SK-N-MC (cell line): Measurements from ENCODE around the gene LPCAT3.

ENCODE experiments used
- DNase-seq: peaks from one replicate; pipeline ENCODE4 v3.0.0-alpha.2; 2011; ENCODE audit warnings: low read depth, low spot score
- H3K27ac ChIP-seq: fragments of 200-600 bp; sonication (generic); 2 replicates; pipeline ENCODE4 v1.5.1; 2016; ENCODE audit warnings: mixed run types
- H3K36me3 ChIP-seq: fragments of 200-600 bp; sonication (generic); 2 replicates; pipeline ENCODE4 v1.6.1; 2017; ENCODE audit warnings: antibody characterized with exemption, low read length, mixed read lengths; ENCODE audit not compliant: insufficient read depth
- H3K4me3 ChIP-seq: fragments of 200-600 bp; sonication (generic); 2 replicates; pipeline ENCODE4 v1.5.1; 2016
- H3K9ac ChIP-seq: fragments of 200-600 bp; sonication (generic); 2 replicates; pipeline ENCODE4 v1.8.0; 2017; ENCODE audit warnings: mixed run types, mixed read lengths; ENCODE audit not compliant: insufficient read length
- H3K9me3 ChIP-seq: fragments of 200-600 bp; sonication (generic); 2 replicates; pipeline ENCODE4 v1.6.1; 2017; ENCODE audit warnings: low read depth, mild to moderate bottlenecking, antibody characterized with exemption, low read length, moderate library complexity, mixed read lengths
- EZH2 ChIP-seq: fragments of 200-600 bp; sonication (generic); IDR thresholded peaks from one replicate; pipeline ENCODE4 v1.6.1; 2017; ENCODE audit warnings: antibody characterized with exemption
- FOXP2 ChIP-seq: optimal IDR thresholded peaks from 2 replicates; pipeline ENCODE3; 2011; ENCODE audit warnings: mild to moderate bottlenecking, moderate library complexity; ENCODE audit not compliant: insufficient read depth; ENCODE audit errors: extremely low read length, control extremely low read depth
- POLR2AphosphoS5 ChIP-seq: IDR thresholded peaks from 2 replicates; pipeline ENCODE4 v1.6.1; 2012; ENCODE audit warnings: mild to moderate bottlenecking, low read depth, low read length, borderline replicate concordance

The LPCAT3 gene

DNA sequence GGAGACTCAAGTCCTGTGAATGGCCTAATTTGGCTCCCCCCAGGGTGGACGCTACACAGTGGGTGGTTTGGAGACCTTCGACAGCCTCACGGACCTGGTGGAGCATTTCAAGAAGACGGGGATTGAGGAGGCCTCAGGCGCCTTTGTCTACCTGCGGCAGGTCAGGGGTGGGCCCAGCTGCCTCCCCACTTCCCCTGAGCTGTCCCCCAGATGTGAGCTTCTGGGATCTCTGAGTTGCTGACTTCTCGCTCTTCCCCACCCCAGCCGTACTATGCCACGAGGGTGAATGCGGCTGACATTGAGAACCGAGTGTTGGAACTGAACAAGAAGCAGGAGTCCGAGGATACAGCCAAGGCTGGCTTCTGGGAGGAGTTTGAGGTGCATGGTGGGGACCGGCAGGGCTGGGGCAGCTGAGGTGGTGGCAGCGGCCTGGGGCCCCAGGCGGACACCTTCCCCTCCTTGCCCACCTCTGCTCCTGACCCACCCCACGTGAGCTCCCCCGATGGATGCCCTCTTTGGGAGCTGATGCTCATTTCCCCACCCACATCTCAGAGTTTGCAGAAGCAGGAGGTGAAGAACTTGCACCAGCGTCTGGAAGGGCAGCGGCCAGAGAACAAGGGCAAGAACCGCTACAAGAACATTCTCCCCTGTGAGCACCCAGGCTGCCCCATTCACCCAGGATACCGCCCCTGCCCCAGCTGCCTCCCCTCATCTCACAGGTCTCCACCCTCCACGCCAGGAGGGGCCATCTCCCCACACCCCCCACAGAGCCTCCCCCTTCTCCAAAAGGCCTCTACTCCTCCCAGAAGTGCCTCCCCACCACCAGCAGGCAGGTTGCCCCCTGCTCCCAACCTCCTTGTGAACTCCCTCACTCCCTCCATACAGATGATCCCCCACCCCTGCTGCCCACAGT, 62.9 kb downstream of the LPCAT3 start:
- no peak for TF ChIP-seq EZH2
- no peak for TF ChIP-seq POLR2AphosphoS5
- no peak for TF ChIP-seq FOXP2
- no peak for DNase-seq
- no peak overlapping the region for H3K27ac ChIP-seq
- H3K9ac ChIP-seq = no peak overlapping the region
- H3K36me3 ChIP-seq = no peaks in the 10 kb centered on the region
- no peak overlapping the region for H3K4me3 ChIP-seq
- no peaks in the 10 kb centered on the region for H3K9me3 ChIP-seq

DNA sequence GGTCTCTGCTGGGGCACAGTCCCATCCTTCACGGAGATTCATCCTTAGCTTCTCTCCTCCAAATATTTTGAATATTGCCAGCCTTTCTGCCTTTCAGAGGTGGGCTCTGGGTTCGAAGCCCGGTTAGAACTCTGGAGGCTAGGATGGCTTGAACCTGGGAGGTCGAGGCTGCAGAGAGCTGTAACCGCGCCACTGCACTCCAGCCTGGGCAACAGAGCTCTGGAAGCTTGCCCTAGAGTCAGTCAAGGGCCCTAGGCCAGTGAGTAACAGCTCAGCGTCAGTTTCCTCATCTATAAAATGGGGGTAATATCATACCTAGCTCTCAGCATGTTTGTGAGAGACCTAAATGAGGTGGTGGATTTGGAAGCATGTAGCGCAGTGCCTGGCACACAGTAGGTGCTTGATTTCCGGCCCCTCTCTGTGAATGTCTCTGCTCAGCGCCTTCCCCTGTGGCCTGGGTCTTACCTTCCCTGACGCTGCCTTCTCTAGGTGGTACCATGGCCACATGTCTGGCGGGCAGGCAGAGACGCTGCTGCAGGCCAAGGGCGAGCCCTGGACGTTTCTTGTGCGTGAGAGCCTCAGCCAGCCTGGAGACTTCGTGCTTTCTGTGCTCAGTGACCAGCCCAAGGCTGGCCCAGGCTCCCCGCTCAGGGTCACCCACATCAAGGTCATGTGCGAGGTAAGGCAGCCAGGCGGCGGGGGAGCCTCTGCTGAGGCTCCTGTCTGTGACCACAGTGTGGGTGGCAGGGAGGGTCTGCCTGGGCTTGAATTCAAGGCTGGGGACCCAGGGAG, 63.8 kb downstream of the LPCAT3 start:
- H3K36me3 ChIP-seq = no peaks in the 10 kb centered on the region
- no peak overlapping the region for H3K4me3 ChIP-seq
- H3K9me3 ChIP-seq = no peaks in the 10 kb centered on the region
- DNase-seq = no peak
- no peak for TF ChIP-seq POLR2AphosphoS5
- TF ChIP-seq EZH2 = no peak
- TF ChIP-seq FOXP2 = no peak
- H3K9ac ChIP-seq = no peak overlapping the region
- H3K27ac ChIP-seq = peak overlapping the region; percentile 75; the same call in 1 of the 2 replicates

DNA sequence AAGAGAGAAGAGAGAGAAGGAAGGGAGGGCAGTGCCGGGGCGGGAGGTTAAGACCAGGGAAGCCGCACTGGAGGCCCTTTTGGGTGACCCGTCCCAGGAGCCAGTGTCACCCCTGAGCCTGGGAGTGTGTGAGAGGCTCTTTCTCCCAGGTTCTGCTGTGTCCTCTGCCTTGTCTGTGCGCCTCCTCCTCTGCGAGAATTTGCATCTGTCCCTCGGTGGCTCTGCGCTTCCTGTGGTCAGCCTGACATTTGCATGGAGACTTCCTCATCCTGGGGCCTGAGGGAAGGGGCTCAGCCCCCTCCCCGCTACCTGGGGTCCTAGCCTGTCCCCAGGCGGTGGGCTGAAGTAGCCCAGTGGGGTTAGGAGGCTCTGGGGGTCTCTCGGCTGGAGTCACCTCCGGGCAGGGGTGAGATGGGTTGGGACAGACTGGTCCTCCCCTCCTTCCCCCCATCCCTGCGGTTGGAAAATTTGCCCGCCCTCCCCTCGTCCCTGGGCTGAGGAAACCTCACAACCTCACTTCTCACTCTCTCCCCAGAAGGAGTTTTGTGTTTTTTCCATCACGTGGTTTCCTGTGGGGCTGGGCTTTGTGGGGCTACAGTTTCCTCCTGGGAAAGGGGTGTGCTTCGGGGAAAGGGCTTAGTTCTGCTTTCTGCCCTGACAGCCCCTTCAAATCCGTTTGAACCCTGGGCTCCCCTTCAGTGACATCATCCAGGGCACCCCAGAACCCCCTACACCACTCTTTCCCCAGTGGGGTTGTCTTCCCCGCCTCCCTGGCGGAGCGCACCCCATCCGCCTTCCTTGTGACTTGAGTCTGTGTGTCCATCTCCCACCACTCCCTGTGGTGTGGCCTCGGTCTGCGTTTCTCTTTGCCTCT, 64.6 kb downstream of the LPCAT3 start:
- Histone ChIP-seq H3K27ac (peak overlapping the region; percentile 75), H3K9me3 (no peaks in the 10 kb centered on the region), H3K9ac (peak overlapping the region; percentile 42), H3K36me3 (no peaks in the 10 kb centered on the region), H3K4me3 (peak overlapping the region; percentile 35; the same call in 1 of the 2 replicates)
- DNase-seq = no peak
- no peak for TF ChIP-seq FOXP2
- no peak for TF ChIP-seq POLR2AphosphoS5
- no peak for TF ChIP-seq EZH2

DNA sequence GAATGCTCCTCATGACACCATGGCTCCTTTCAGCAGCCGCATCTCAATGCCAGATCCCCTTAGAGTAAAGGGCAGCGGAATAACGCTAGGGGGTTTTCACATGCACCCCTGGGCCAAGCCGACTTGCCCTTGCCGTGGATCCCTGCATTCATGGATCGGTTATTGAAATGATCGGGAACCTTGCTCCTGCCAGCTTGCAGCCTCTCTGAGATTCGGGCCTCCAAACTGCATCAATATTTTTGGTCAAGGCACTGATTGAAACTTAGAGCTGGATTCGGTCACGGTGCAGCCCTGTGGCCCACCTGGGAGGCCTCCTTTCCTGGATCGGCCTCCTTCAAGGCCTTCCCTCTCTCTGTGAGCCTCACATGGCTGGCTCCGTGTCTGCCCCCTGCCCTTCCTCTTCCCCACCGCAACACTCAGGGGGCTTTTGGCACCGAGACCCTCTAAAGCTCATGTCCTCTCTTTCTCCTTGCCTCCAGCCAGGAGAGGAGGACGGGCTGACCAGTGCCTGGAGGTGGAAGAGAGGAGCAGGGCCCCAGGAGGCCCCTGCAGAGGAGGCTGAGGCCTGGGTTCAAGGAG, 65.3 kb downstream of the LPCAT3 start:
- Histone ChIP-seq H3K27ac (peak overlapping the region; percentile 42; the same call in 1 of the 2 replicates), H3K9me3 (no peaks in the 10 kb centered on the region), H3K9ac (no peak overlapping the region), H3K36me3 (no peaks in the 10 kb centered on the region), H3K4me3 (no peak overlapping the region)
- DNase-seq = no peak
- TF ChIP-seq FOXP2 = no peak
- TF ChIP-seq POLR2AphosphoS5 = no peak
- TF ChIP-seq EZH2 = no peak

DNA sequence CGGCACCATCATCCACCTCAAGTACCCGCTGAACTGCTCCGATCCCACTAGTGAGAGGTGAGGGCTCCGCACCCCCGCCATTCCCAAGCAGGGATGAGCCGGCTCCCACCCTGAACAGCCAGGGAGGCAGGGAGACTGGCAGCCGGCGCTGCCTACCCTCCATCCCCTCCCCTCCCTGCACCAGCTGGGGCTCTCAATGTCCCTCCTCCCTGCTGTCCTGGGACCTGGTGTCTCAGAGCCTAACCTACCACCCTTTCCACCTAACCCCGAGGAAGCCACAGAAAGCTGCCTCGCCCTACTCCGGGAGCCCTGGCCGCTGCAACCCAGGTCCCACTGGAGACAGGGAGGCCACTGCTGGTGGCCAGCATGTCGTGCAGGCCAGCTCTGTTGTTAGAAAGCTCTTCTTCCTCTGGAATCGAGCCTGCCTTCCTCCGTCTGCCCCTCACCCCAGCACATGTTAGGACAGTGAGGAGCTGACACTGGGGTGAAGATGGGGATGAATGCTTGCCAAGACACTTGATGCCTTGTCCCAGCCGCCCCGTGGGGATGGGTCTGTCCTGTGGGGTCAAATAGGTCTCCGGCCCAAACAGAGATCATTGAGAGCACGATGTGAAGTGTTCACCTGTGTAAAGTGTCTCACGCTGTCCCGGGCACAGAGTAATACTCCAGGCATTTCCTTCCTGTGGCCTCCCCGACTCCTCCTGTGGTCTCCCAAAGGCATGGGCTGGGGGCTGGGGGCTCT, 66.0 kb downstream of the LPCAT3 start:
- Histone ChIP-seq H3K4me3 (no peak overlapping the region), H3K9ac (no peak overlapping the region), H3K27ac (no peak overlapping the region), H3K36me3 (no peaks in the 10 kb centered on the region), H3K9me3 (no peaks in the 10 kb centered on the region)
- DNase-seq = no peak
- TF ChIP-seq POLR2AphosphoS5 (no peak), EZH2 (no peak), FOXP2 (no peak)

DNA sequence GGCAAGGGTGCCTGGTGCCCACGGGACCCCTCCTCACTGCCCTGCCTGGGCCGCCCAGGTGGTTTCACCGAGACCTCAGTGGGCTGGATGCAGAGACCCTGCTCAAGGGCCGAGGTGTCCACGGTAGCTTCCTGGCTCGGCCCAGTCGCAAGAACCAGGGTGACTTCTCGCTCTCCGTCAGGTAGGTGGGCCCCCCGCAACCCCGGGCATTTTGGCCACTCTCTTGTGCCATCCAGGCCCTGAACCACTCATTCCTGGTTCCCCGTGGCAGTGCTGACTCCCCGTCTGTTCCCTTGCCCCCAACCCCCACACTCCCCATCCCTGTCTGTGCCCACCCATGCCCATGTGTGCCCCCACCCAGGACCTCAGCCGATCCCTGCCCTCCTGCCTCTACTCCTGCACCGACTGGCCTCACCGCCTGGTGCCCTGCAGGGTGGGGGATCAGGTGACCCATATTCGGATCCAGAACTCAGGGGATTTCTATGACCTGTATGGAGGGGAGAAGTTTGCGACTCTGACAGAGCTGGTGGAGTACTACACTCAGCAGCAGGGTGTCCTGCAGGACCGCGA, 66.6 kb downstream of the LPCAT3 start:
- Histone ChIP-seq H3K36me3 (no peaks in the 10 kb centered on the region), H3K9me3 (no peaks in the 10 kb centered on the region), H3K4me3 (no peak overlapping the region), H3K9ac (no peak overlapping the region), H3K27ac (no peak overlapping the region)
- TF ChIP-seq POLR2AphosphoS5 = no peak
- no peak for TF ChIP-seq FOXP2
- no peak for TF ChIP-seq EZH2
- no peak for DNase-seq

DNA sequence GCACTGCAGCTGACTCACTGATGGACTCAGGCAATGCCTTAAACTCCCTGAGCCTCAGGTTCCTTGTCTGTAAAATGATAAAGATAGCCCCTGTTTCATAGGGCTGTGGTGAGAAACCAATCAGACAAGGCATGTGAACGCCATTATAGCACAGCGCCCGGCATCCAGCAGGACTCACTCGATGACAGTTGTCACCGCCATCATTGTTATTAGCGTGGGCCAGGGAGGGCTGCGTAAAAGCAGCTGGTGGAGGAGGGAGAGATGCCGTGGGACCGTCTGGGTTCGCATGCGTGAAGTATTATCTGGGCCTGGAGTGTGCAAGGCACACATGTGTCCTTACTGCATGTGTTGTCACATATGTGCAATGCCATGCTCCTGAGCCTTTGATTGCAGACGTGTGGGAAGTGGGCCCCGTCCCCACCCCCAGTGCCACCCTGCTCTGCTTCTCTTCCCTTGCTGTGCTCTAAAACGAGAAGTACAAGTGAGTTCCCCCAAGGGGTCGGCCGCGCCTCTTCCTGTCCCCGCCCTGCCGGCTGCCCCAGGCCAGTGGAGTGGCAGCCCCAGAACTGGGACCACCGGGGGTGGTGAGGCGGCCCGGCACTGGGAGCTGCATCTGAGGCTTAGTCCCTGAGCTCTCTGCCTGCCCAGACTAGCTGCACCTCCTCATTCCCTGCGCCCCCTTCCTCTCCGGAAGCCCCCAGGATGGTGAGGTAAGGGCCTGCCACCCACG, 67.3 kb downstream of the LPCAT3 start, which contains the start of gene PTPN6:
PTPN6 (plus strand) TSS at position 546 of the 730 bp plus-strand sequence; CDS start at position 703, 157 bp downstream.
- TF ChIP-seq EZH2 = no peak
- no peak for TF ChIP-seq FOXP2
- no peak for TF ChIP-seq POLR2AphosphoS5
- no peak for DNase-seq
- Histone ChIP-seq H3K9me3 (no peaks in the 10 kb centered on the region), H3K36me3 (no peaks in the 10 kb centered on the region; the same call in 1 of the 2 replicates), H3K27ac (no peak within 1 kb of the TSS), H3K4me3 (no peak within 1 kb of the TSS), H3K9ac (no peak within 1 kb of the TSS)
